ENCODE measurements around the gene NLRP5.

Gene NLRP5

DNA sequence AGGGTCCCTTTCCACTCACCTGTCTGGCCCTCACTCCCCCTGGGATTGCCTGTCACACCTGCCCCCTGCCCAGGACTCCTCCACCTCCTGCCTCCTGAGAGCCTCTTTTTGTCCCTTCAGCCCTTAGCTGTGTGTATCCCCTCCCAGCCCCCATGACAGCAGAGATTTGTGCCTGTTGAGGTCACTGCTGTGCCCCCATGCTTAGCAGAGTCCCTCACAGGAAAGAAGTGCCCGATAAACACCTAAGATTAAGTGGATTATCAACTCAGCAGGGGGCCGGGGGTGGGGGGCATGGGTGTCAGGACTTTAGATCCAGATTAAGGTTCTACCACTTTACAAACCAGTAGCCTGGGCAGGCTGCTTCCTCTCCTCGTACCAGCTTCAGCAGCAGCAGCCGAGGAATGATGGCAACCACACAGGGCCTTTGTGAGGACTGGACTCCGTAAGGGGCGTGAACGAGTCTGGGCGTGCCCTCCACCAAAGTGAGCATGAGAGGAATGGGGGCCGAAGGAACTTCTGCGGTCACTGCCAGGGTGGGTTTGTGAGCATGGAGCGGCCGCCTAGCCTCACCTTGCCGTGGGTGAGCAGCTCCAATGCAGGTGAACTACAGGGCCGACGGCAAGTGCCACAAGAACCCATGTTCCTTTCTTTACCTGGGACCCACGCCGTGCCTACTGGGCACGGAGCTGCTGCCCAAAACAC is 98.4 kb downstream of the NLRP5 start:
- H3K36me3 ChIP-seq (ENCODE audit: low read length) = no peaks in the 10 kb centered on the region
- H3K9me3 ChIP-seq (ENCODE audit: insufficient read depth, low read length) = no peaks in the 10 kb centered on the region
- no peak overlapping the region for H3K27ac ChIP-seq (ENCODE audit: low read depth, low read length)
- H3K4me3 ChIP-seq (ENCODE audit: insufficient read depth, low read length, poor library complexity, severe bottlenecking) = no peak overlapping the region
- TF ChIP-seq, protein P1, sequence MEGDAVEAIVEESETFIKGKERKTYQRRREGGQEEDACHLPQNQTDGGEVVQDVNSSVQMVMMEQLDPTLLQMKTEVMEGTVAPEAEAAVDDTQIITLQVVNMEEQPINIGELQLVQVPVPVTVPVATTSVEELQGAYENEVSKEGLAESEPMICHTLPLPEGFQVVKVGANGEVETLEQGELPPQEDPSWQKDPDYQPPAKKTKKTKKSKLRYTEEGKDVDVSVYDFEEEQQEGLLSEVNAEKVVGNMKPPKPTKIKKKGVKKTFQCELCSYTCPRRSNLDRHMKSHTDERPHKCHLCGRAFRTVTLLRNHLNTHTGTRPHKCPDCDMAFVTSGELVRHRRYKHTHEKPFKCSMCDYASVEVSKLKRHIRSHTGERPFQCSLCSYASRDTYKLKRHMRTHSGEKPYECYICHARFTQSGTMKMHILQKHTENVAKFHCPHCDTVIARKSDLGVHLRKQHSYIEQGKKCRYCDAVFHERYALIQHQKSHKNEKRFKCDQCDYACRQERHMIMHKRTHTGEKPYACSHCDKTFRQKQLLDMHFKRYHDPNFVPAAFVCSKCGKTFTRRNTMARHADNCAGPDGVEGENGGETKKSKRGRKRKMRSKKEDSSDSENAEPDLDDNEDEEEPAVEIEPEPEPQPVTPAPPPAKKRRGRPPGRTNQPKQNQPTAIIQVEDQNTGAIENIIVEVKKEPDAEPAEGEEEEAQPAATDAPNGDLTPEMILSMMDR (IDR thresholded peaks at IDR 0.05; ENCODE audit: insufficient read depth, low read length, poor library complexity, severe bottlenecking) = no peak
- no peak for TF ChIP-seq EZH2phosphoT487 (conservative IDR thresholded peaks at IDR 0.05; ENCODE audit: low read length)
- no peaks in the 10 kb centered on the region for H3K79me2 ChIP-seq (ENCODE audit: insufficient read depth, low read length)
- no peaks in the 10 kb centered on the region for H3K9me2 ChIP-seq (replicated peaks; ENCODE audit: insufficient read depth, low read length)
- no peaks in the 10 kb centered on the region for H4K20me1 ChIP-seq (ENCODE audit: low read depth, low read length)
- no peaks in the 10 kb centered on the region for H3K27me3 ChIP-seq (ENCODE audit: low read length)
- no peak overlapping the region for H3K4me2 ChIP-seq (ENCODE audit: low read depth, low read length, poor library complexity, severe bottlenecking)
- H3K9ac ChIP-seq (ENCODE audit: low read length) = no peak overlapping the region
- H3F3A ChIP-seq (ENCODE audit: insufficient read depth) = no peaks in the 10 kb centered on the region
- no peak overlapping the region for H2AFZ ChIP-seq (ENCODE audit: low read depth, low read length, severe bottlenecking)

DNA sequence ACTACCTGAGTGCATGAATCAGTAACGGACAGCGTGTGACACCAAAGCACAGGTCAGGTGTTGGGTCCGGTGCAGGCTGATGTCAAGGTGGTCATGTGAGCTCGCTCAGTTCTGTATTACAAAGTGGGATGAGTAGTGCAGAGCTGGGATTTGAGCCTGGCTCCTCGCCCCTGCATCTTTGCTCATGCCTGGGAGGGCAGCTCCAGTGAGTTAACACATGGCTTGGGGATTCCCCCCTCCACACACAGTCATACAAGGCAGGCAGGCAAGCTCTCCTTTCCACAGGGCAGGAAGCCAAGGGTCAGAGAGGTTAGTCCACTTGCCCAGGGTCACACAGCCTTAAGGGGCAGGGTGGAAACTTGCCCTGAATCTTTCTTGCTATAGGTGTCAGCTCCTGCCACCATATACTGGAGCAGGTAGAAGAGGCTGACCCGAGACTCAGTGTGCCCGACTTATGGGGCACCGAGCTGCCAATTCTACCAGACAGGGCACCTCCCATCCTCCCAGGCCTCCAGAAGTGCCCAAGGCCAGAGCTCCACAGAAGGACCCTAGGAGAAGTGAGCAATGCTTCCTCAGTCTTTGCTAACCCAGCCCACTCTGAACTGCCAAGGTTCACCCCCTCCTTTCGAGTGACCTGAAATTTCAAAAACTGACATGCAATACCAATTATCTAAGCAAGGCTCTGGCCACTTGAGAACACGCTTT is 99.1 kb downstream of the NLRP5 start:
- Histone ChIP-seq H3K4me3 (ENCODE audit: insufficient read depth, low read length, poor library complexity, severe bottlenecking) (no peak overlapping the region), H3K4me2 (ENCODE audit: low read depth, low read length, poor library complexity, severe bottlenecking) (no peak overlapping the region), H3F3A (ENCODE audit: insufficient read depth) (no peaks in the 10 kb centered on the region), H2AFZ (ENCODE audit: low read depth, low read length, severe bottlenecking) (no peak overlapping the region), H3K27me3 (ENCODE audit: low read length) (no peaks in the 10 kb centered on the region), H3K9me3 (ENCODE audit: insufficient read depth, low read length) (no peaks in the 10 kb centered on the region), H3K27ac (ENCODE audit: low read depth, low read length) (no peak overlapping the region), H3K9ac (ENCODE audit: low read length) (no peak overlapping the region), H3K79me2 (ENCODE audit: insufficient read depth, low read length) (no peaks in the 10 kb centered on the region), H4K20me1 (ENCODE audit: low read depth, low read length) (no peaks in the 10 kb centered on the region), H3K36me3 (ENCODE audit: low read length) (no peaks in the 10 kb centered on the region), H3K9me2 (replicated peaks; ENCODE audit: insufficient read depth, low read length) (no peaks in the 10 kb centered on the region)
- TF ChIP-seq, protein P1 (IDR thresholded peaks at IDR 0.05; ENCODE audit: insufficient read depth, low read length, poor library complexity, severe bottlenecking) = no peak
- no peak for TF ChIP-seq EZH2phosphoT487 (conservative IDR thresholded peaks at IDR 0.05; ENCODE audit: low read length)

DNA sequence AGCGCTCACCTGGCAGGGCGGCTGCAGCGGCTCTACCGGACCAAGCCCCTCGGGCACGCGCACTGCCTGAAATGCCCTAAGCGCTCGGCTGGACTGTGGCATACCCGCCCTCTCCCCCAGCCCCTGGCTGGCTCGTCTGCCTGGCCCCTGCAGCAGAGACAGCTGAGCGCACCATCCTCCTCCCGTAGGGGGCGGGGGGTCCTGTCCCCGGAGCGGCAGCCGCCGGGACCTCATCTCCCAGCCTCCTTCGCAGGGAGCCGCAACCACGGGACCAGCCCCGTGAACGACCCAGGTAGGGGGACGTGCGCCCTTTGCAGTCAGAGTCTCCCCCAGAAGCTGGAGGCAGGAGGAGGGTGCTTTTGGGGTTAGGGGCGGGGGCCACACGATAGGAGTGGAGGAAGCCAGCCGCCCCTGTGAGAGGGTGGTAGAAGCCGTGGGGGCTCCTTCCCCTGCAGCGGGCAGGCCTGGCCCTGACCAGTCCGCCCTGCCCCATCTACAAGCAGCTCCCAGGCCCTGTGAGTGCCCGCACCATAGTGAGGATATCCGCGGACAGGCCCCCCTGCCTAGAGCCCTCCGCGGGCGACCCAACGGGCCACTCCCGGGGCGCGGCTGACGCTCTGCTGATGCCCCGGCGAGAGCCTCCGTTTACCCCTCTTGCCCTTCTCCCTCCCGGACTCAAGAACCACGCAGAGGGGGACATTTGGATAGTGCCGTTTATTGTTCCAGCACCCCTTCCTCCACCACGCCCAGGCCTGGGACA is 100.3 kb downstream of the NLRP5 start:
- Histone ChIP-seq H2AFZ (ENCODE audit: low read depth, low read length, severe bottlenecking) (no peak overlapping the region), H3K4me3 (ENCODE audit: insufficient read depth, low read length, poor library complexity, severe bottlenecking) (no peak overlapping the region), H3K27me3 (ENCODE audit: low read length) (no peaks in the 10 kb centered on the region), H3K79me2 (ENCODE audit: insufficient read depth, low read length) (0 out of 2 replicates have a peak, but pooled peaks cover 4% of the 10 kb centered on the region), H3K9ac (ENCODE audit: low read length) (no peak overlapping the region), H3K4me2 (ENCODE audit: low read depth, low read length, poor library complexity, severe bottlenecking) (no peak overlapping the region), H3K27ac (ENCODE audit: low read depth, low read length) (no peak overlapping the region), H3K36me3 (ENCODE audit: low read length) (no peaks in the 10 kb centered on the region), H3F3A (ENCODE audit: insufficient read depth) (no peaks in the 10 kb centered on the region), H3K9me3 (ENCODE audit: insufficient read depth, low read length) (no peaks in the 10 kb centered on the region), H3K9me2 (replicated peaks; ENCODE audit: insufficient read depth, low read length) (no peaks in the 10 kb centered on the region), H4K20me1 (ENCODE audit: low read depth, low read length) (no peaks in the 10 kb centered on the region)
- TF ChIP-seq, protein P1 (IDR thresholded peaks at IDR 0.05; ENCODE audit: insufficient read depth, low read length, poor library complexity, severe bottlenecking) = no peak
- TF ChIP-seq EZH2phosphoT487 (conservative IDR thresholded peaks at IDR 0.05; ENCODE audit: low read length) = no peak

All from SU-DHL-6 (cell line).